Neural crest cell (in vitro differentiated cells): ENCODE data around the gene CHAF1A. TPM values are rescaled to one million over a fixed set of nuclear protein-coding genes. Genes with fewer than 3 reads are reported as not detected.

Experiments
- DNase-seq: peaks from one replicate; pipeline ENCODE4 v3.0.0; 2021; ENCODE audit warnings: low read depth, mixed read lengths, low spot score
- H3K27ac Mint-ChIP-seq: one replicate; pipeline ENCODE4 v1.8.0; 2021; ENCODE audit warnings: mild to moderate bottlenecking, mixed read lengths; ENCODE audit not compliant: unreplicated experiment
- H3K27me3 Mint-ChIP-seq: 2 replicates; pipeline ENCODE4 v1.8.0; 2021; ENCODE audit warnings: low read depth, mild to moderate bottlenecking, mixed read lengths
- H3K36me3 Mint-ChIP-seq: 2 replicates; pipeline ENCODE4 v1.8.0; 2021; ENCODE audit warnings: low read depth, mild to moderate bottlenecking, mixed read lengths
- H3K4me1 Mint-ChIP-seq: 2 replicates; pipeline ENCODE4 v1.8.0; 2021; ENCODE audit warnings: mixed read lengths
- H3K4me3 Mint-ChIP-seq: one replicate; pipeline ENCODE4 v1.8.0; 2021; ENCODE audit warnings: mild to moderate bottlenecking, mixed read lengths
- H3K9me3 Mint-ChIP-seq: 2 replicates; pipeline ENCODE4 v1.8.0; 2021; ENCODE audit warnings: mixed read lengths
- total RNA-seq: library from RNA; stranded (reverse); gene quantifications from 2 replicates; pipeline ENCODE4 v1.2.1, GENCODE V29; 2021
- TF ChIP-seq, protein P1 (sequence below): fragments of 200-600 bp; sonication (generic); conservative IDR thresholded peaks from 2 replicates; pipeline ENCODE4 v1.5.0; 2021; ENCODE audit warnings: antibody characterized with exemption, mild to moderate bottlenecking

The CHAF1A gene
- total RNA-seq, 1 donor from 2014 or later = 120 TPM

DNA sequence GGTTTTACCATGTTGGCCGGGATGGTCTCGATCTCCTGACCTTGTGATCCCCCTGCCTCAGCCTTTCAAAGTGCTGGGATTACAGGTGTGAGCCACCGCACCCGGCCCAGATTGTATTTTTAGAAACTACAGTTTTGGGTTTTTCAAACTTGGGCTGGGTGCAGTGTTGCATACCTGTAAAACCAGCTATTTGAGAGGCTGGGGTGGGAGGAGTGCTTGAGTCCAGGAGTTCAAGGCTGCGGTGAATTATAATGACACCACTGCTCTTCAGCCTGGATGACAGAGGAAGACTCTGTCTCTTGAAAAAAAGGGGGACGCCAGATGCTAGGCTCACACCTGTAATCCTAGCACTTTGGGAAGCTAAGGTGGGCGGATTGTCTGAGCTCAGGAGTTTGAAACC is 4.2 kb downstream of the CHAF1A start:
- no peak overlapping the region for H3K4me3 Mint-ChIP-seq
- H3K4me1 Mint-ChIP-seq = peaks cover 37% of the 10 kb centered on the region
- H3K36me3 Mint-ChIP-seq = peaks cover 8% of the 10 kb centered on the region
- H3K27me3 Mint-ChIP-seq = no peaks in the 10 kb centered on the region
- H3K9me3 Mint-ChIP-seq = no peaks in the 10 kb centered on the region
- no peak overlapping the region for H3K27ac Mint-ChIP-seq
- TF ChIP-seq, protein P1, sequence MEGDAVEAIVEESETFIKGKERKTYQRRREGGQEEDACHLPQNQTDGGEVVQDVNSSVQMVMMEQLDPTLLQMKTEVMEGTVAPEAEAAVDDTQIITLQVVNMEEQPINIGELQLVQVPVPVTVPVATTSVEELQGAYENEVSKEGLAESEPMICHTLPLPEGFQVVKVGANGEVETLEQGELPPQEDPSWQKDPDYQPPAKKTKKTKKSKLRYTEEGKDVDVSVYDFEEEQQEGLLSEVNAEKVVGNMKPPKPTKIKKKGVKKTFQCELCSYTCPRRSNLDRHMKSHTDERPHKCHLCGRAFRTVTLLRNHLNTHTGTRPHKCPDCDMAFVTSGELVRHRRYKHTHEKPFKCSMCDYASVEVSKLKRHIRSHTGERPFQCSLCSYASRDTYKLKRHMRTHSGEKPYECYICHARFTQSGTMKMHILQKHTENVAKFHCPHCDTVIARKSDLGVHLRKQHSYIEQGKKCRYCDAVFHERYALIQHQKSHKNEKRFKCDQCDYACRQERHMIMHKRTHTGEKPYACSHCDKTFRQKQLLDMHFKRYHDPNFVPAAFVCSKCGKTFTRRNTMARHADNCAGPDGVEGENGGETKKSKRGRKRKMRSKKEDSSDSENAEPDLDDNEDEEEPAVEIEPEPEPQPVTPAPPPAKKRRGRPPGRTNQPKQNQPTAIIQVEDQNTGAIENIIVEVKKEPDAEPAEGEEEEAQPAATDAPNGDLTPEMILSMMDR = no peak
- no peak for DNase-seq

DNA sequence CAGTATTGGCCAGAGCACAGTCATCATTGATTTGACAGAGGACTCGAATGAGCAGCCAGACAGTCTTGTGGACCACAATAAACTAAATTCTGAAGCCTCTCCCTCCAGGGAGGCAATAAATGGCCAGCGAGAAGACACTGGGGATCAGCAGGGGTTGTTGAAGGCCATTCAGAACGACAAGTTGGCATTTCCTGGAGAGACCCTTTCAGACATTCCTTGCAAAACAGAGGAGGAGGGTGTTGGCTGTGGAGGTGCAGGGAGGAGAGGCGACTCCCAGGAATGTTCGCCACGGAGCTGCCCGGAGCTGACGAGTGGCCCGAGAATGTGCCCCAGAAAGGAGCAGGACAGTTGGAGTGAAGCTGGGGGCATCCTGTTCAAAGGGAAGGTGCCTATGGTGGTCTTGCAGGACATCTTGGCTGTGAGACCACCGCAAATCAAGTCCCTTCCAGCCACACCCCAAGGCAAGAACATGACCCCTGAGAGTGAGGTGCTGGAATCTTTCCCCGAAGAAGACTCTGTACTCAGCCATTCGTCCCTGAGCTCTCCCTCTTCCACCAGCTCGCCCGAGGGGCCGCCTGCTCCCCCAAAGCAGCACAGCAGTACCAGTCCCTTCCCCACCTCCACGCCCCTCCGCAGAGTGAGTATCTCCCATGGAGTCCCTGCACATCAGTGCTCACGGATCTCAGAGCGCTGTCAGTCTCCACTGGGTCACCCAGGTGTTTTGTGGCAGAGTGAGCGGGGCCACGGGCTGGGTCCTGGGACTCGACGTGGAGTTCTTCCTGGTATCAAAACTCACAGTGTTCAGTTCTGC is 6.9 kb downstream of the CHAF1A start:
- Mint-ChIP-seq H3K4me3 (no peak overlapping the region), H3K27me3 (no peaks in the 10 kb centered on the region), H3K27ac (no peak overlapping the region), H3K4me1 (peaks cover 20% of the 10 kb centered on the region), H3K36me3 (peaks cover 10% of the 10 kb centered on the region), H3K9me3 (no peaks in the 10 kb centered on the region)
- TF ChIP-seq, protein P1 = no peak
- DNase-seq = no peak

DNA sequence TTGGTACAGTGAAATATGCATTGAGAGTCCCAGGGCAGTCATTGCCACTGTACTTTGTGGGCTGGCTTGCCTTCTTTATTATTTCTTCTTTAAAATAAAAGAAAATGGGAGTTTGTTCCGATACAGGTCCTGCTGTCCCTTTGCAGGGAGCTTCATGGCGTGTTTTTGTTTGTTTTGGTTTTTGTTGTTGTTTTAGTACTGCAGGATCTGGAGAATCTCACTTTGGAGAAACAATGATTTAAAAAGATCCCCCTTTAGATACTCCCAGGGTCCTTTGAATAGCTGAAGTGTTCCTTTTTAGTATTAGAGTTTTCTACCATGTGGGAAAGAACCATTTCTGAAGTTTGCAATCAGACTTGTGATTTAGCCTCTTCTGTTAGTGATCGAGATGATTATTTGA is 11.1 kb downstream of the CHAF1A start:
- H3K4me1 Mint-ChIP-seq = peaks cover 5% of the 10 kb centered on the region
- no peak overlapping the region for H3K27ac Mint-ChIP-seq
- H3K27me3 Mint-ChIP-seq = no peaks in the 10 kb centered on the region
- H3K9me3 Mint-ChIP-seq = no peaks in the 10 kb centered on the region
- no peak overlapping the region for H3K4me3 Mint-ChIP-seq
- H3K36me3 Mint-ChIP-seq = peaks cover 9% of the 10 kb centered on the region
- TF ChIP-seq, protein P1 = no peak
- no peak for DNase-seq

DNA sequence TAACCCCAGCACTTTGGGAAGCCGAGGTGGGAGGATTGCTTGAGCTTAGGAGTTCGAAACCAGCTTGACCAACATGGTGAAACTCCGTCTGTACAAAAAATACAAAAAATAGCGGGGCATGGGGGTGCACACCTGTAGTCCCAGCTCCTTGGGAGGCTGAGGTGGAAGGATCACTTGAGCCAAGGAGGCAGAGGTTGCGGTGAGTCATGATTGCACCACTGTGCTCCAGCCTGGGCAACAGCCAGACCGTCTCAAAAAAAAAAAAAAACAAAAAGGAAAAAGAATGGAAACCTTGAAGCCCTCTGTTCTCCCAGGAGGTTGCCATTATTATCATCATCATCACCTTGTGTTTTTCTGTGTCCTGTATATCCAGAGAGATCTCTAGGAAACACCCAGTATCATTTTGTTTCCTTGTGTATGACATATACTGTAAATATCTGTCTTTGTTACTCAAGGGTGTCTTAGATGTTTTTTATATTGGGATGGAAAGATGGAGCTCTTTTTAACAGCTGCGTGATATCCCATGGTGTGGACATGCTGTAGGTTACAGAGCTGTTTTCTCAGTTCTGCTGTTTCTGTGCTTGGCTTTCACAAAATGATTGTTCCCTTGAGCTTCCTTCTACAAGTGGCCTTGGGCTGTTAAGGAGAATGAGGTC is 11.8 kb downstream of the CHAF1A start:
- Mint-ChIP-seq H3K36me3 (peaks cover 4% of the 10 kb centered on the region), H3K9me3 (no peaks in the 10 kb centered on the region), H3K27me3 (no peaks in the 10 kb centered on the region), H3K4me3 (no peak overlapping the region), H3K27ac (no peak overlapping the region), H3K4me1 (no peaks in the 10 kb centered on the region)
- no peak for DNase-seq
- TF ChIP-seq, protein P1 = no peak

DNA sequence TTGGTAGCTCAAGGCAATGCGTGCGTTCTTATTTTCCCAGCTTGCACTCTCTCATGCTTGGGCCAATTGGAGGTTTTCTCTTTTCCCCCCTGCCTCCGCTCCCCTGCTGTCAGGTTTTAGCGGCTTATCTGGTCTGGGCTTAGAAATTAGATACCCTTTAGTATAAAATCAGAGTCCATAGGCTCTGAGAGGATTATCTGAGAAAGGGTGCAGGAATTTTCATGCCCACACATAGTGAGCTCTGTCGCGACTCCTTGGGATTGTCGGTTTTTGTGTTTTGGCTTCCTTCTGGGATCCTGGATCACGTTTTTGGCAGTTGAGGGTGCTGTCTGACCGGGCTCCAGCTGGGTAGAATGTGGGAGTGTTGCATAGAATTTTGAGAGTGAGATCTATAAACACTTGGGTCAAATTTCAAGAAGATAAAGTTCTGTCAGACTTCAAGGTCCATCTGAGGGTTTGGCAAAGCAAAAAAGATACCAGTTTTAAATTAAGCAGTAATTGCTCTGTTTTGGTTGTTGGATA is 12.4 kb downstream of the CHAF1A start:
- Mint-ChIP-seq H3K9me3 (no peaks in the 10 kb centered on the region), H3K27ac (no peak overlapping the region), H3K36me3 (peaks cover 4% of the 10 kb centered on the region), H3K4me1 (no peaks in the 10 kb centered on the region), H3K4me3 (no peak overlapping the region), H3K27me3 (no peaks in the 10 kb centered on the region)
- TF ChIP-seq, protein P1 = no peak
- no peak for DNase-seq
